Esophagus (tissue), 2 donors: ENCODE measurements around the gene RFK. TPM values are rescaled to one million over a fixed set of nuclear protein-coding genes. Genes with fewer than 3 reads are reported as not detected.

Experiments used
- H3K27ac ChIP-seq, 2 donors: one replicate each; pipeline ENCODE4 v1.5.1; 2013; ENCODE audit warnings: low read depth in 2 of 2, mild to moderate bottlenecking in 2 of 2, inconsistent platforms in 1 of 2, low read length in 1 of 2, moderate library complexity in 1 of 2
- H3K27me3 ChIP-seq, 2 donors: one replicate each; pipeline ENCODE4 v1.6.1; 2013; ENCODE audit warnings: low read length in 2 of 2, control low read depth in 1 of 2, mild to moderate bottlenecking in 1 of 2; ENCODE audit not compliant: insufficient read depth in 2 of 2, control insufficient read depth in 1 of 2
- H3K36me3 ChIP-seq, 2 donors: one replicate each; pipeline ENCODE4 v1.6.1; 2013; ENCODE audit warnings: low read length in 1 of 2; ENCODE audit not compliant: control insufficient read depth in 2 of 2, insufficient read depth in 2 of 2
- H3K4me1 ChIP-seq, 2 donors: one replicate each; pipeline ENCODE4 v1.6.1; 2013; ENCODE audit warnings: low read length in 1 of 2; ENCODE audit not compliant: control insufficient read depth in 2 of 2, insufficient read depth in 2 of 2
- H3K4me3 ChIP-seq, 2 donors: one replicate each; pipeline ENCODE4 v1.5.1; 2013; ENCODE audit warnings: low read length in 2 of 2, mild to moderate bottlenecking in 2 of 2, low read depth in 1 of 2, moderate library complexity in 1 of 2
- H3K9me3 ChIP-seq, 2 donors: one replicate each; pipeline ENCODE4 v1.6.1; 2013; ENCODE audit warnings: mild to moderate bottlenecking in 2 of 2, low read depth in 1 of 2, low read length in 1 of 2, moderate library complexity in 1 of 2; ENCODE audit not compliant: control insufficient read depth in 2 of 2, insufficient read depth in 1 of 2
- WGBS, 2 donors: extraction: QIAGEN DNeasy Blood & Tissue Kit; methylation state at CpG; one replicate each; pipeline ENCODE4 v1.1.7; 2013; 5-methylcytosine and 5-hydroxymethylcytosine counted together
- polyA plus RNA-seq, 2 donors: library from polyadenylated mRNA; stranded (reverse); fragments of 200-250 nt; gene quantifications; one replicate each; pipeline ENCODE4 v1.2.3, GENCODE V29; 2013
- donor health status: healthy with polysubstance abuse.
- donor health status: Bipolar disorder and iron deficiency.

RFK gene
- polyA plus RNA-seq, 2 donors, result 5.4 to 6.9 TPM

DNA sequence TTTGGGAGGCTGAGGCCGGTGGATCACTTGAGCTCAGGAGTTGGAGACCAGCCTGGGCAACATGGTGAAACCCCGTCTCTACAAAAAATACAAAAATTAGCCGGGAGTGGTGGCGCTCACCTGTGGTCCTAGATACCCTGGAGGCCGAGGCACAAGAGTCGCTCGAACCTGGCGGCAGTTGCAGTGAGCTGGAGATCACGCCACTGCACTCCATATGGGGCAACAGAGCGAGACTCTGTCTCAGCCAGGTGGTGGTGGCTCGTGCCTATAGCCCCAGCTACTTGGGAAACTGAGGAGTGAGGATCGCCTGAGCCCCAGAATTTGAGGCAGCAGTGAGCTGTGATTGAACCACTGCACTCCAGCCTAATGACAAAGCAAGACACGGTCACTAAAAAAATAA, 2.4 kb upstream of the RFK start:
- H3K4me3 ChIP-seq, result no peak overlapping the region
- WGBS, 2 donors, result 97% methylated on average over 13 of the region's 13 CpGs
- no peaks in the 10 kb centered on the region for H3K4me1 ChIP-seq
- no peak overlapping the region for H3K27ac ChIP-seq
- H3K27me3 ChIP-seq, result no peaks in the 10 kb centered on the region
- no peaks in the 10 kb centered on the region for H3K36me3 ChIP-seq
- H3K9me3 ChIP-seq, result peaks cover 0 to 2% of the 10 kb centered on the region in 2 donors

DNA sequence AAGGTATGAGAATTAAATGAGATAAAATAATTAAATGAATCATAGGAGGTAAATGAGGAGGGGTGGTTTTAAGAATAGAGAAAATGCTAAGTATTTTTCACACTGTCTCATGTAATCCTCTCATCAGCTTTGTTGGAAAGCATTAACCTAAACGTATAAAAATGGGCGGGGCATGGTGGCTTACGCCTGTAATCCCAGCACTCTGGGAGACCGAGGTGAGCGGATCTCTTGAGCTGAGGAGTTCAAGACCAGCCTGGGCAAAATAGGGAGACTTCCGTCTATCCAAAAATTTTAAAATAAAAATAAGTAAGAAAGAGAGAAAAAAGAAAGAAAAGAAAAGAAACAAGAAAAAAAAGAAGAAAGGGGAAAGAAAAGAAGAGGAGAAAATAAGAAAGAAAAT, 1.9 kb upstream of the RFK start:
- Histone ChIP-seq H3K36me3 (no peaks in the 10 kb centered on the region), H3K4me3 (no peak overlapping the region), H3K9me3 (peaks cover 0 to 2% of the 10 kb centered on the region in 2 donors), H3K27ac (no peak overlapping the region), H3K27me3 (no peaks in the 10 kb centered on the region), H3K4me1 (no peaks in the 10 kb centered on the region)
- WGBS, 2 donors, result 85 to 86% methylated on average over 6 of the region's 6 CpGs

DNA sequence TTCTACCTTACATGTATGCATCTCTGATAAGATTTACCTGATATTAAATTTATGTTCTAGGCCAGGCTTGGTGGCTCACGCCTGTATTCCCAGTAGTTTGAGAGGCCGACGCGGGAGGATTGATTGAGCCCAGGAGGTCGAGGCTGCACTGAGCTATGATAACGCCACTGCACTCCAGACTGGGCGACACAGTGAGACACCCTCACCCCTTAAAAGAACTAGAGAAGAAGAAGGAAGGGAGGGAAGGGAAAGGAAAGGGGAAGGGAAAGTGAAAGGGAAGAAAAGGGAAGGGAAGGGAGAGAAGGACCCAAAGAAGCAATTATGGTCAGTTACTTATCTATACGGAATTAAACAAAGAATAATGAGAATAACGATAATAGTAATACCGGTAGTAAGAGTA, 1.2 kb upstream of the RFK start:
- 80 to 85% methylated on average over 10 of the region's 10 CpGs for WGBS, 2 donors
- peaks cover 0 to 2% of the 10 kb centered on the region in 2 donors for H3K9me3 ChIP-seq
- H3K4me1 ChIP-seq, result no peaks in the 10 kb centered on the region
- no peak overlapping the region for H3K27ac ChIP-seq
- no peaks in the 10 kb centered on the region for H3K27me3 ChIP-seq
- no peaks in the 10 kb centered on the region for H3K36me3 ChIP-seq
- no peak overlapping the region for H3K4me3 ChIP-seq

DNA sequence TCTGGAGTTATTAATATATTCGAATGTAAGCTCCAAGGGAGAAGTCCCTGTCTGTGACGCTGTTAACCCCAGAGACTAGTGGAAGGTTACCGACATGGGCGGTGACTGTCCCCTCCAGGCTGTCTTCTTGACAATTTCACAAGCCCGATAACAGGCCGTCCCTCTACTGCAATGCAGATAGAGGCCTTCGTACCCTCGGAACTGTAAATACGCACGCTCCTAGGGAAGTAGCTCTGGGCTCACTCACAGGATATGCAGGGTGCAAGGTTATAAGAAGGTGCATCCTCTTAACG, 680 bp upstream of the RFK start:
- H3K27ac ChIP-seq, result peak overlapping the region; percentile 92 to 93
- WGBS, 2 donors, result 0% methylated on average over 11 of the region's 11 CpGs
- no peaks in the 10 kb centered on the region for H3K36me3 ChIP-seq
- peaks cover 0 to 2% of the 10 kb centered on the region in 2 donors for H3K9me3 ChIP-seq
- peak overlapping the region; percentile 89 to 95 for H3K4me3 ChIP-seq
- no peaks in the 10 kb centered on the region for H3K4me1 ChIP-seq
- no peaks in the 10 kb centered on the region for H3K27me3 ChIP-seq

DNA sequence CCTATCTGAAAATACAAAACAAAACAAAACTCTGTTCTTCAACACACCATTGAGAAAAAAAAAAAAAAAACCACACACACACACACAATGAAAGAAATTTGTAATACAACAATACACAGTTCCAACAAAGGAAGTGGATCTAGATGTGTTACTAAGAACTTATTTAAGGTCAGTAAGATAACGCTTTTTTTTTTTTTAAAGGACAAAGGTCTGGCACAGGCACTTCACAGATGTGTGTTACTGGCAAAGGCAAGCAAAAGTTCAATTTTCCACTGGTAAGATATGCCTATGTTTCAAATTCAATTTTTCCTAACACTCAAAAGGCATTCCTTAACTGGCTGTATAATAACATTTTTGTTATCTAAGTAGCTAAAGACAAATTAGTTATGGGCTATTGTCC, 3.6 kb downstream of the RFK start:
- Histone ChIP-seq H3K36me3 (peaks cover 0 to 2% of the 10 kb centered on the region in 2 donors), H3K4me1 (no peaks in the 10 kb centered on the region), H3K4me3 (no peak overlapping the region), H3K9me3 (peaks cover 0 to 2% of the 10 kb centered on the region in 2 donors), H3K27me3 (no peaks in the 10 kb centered on the region), H3K27ac (no peak overlapping the region)
- WGBS, 2 donors, result 62 to 67% methylated on average over 1 of the region's 1 CpG

DNA sequence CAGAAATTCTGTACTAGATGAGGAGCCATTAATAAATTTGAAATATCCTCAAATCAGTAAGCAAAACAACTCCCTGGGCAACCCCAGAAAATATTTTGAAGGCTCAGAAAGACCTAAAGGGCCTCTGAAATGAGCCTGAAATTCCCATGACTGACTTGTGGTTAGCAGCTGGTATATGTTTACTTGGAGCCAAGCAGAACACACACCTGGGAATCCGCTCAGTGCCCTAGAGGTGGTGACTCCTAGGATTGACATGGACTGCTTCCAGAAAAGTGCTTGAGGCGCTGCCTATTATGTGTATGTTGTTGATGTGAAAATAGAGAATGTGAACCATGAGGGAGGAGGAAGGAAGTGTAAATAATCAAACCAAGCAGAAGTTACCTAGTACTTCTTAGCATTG, 14.7 kb downstream of the RFK start:
- H3K36me3 ChIP-seq, result no peaks in the 10 kb centered on the region
- no peaks in the 10 kb centered on the region for H3K27me3 ChIP-seq
- 47 to 52% methylated on average over 2 of the region's 2 CpGs for WGBS, 2 donors
- peaks cover 0 to 2% of the 10 kb centered on the region in 2 donors for H3K4me1 ChIP-seq
- H3K4me3 ChIP-seq, result no peak overlapping the region
- no peaks in the 10 kb centered on the region for H3K9me3 ChIP-seq
- no peak overlapping the region for H3K27ac ChIP-seq

DNA sequence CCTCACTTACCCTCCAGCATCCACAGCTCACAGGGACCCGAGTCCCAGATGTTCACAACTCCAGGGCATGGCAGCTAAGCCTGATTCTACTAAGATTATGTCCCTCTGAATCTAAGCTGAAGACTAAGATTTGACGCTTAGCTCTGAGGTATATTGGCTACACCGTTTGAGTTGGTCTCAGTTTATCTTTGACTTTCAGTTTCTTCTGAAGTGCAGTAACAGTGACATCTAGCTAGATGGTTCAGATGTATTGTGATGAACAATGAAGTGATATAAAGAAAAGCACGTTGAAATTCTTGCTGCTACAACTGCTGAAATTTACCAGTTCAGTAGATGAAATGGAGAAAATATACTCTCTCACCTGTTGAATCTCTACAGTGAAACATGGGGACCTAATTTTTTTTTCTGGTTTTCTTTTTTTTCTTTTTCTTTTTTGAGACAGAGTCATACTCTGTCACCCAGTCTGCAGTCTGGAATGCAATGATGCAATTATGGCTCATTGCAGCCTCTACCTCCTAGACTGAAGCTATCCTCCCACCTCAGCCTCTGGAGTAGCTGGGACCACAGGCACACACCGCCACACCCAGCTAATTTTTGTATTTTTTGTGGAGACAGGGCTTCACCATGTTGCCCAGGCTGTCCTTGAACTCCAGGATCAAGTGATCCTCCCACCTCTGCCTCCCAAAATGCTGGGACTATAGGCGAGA, 15.7 kb downstream of the RFK start:
- Histone ChIP-seq H3K27me3 (no peaks in the 10 kb centered on the region), H3K27ac (no peak overlapping the region), H3K4me3 (no peak overlapping the region), H3K9me3 (no peaks in the 10 kb centered on the region), H3K4me1 (peaks cover 0 to 2% of the 10 kb centered on the region in 2 donors), H3K36me3 (no peaks in the 10 kb centered on the region)
- WGBS, 2 donors, result 87 to 88% methylated on average over 6 of the region's 6 CpGs

DNA sequence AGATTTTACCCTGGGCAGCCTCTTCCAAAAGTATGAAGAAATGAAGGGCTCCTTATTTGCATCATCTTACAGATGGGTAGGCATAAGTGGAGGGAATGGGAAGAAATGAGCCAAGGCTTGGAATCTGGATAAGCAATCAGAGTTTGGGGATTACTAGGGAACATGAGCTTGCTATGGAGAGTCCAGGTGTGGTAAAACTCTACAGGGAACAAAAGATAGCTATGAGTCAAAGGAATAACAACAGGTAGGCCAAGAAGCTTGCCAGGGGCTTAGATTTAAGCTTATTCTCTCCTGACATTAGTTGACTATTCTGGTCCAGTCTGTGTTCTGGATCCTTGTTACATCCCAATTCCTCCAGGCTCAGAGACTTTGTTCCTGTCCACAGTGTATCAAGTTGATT, 16.4 kb downstream of the RFK start:
- Histone ChIP-seq H3K4me1 (peaks cover 0 to 2% of the 10 kb centered on the region in 2 donors), H3K4me3 (no peak overlapping the region), H3K9me3 (no peaks in the 10 kb centered on the region), H3K27me3 (no peaks in the 10 kb centered on the region), H3K27ac (no peak overlapping the region), H3K36me3 (no peaks in the 10 kb centered on the region)

DNA sequence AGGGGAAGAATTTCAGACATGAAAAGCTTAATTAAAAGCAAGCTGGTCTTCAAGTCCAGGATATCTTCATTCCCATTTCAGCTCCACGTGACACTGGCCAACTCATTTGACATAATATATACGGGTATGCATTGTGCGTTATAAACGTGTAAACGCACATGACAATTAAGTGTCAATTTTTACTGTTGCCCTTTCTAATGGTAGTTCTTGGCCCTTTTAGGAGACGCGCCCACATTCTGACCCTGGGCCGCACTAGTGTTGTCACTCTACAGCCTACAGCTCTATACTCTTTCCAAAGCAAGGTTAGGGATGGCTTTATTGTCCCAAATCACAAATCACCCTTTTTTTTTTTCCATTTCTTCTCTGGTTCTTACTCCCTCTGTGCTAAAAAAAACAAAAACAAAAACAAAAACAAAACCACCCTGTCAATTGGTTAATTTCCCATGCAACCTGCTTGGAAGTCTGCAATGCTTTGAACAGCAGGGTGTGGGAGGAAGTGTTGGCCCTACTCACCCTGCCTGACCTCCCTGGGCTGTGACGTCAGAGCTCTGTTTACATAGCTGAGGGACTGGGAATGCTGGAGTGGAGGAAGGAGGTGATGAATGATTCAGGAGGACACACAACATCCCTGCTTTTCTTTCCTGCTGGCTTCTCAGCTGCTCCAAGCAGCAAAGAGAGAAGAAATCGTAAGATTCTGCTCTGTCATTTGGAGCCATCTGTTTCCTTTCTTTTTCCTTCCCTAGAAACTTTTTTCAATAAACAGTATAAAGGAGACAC, 19.3 kb downstream of the RFK start:
- no peaks in the 10 kb centered on the region for H3K36me3 ChIP-seq
- peaks cover 0 to 2% of the 10 kb centered on the region in 2 donors for H3K4me1 ChIP-seq
- H3K27me3 ChIP-seq, result no peaks in the 10 kb centered on the region
- H3K4me3 ChIP-seq, result no peak overlapping the region
- H3K9me3 ChIP-seq, result no peaks in the 10 kb centered on the region
- H3K27ac ChIP-seq, result no peak overlapping the region
- WGBS, 2 donors, result 76% methylated on average over 10 of the region's 10 CpGs
